GM23338 (cell line): ENCODE measurements around the gene PHAF1. TPM values are rescaled to one million over a fixed set of nuclear protein-coding genes. Genes with fewer than 3 reads are reported as not detected.

Experiments
- ATAC-seq: fragments of 200-7000 bp; cut with Tn5 transposase; 3 replicates; pipeline ENCODE4 v1.9.1; 2020
- DNase-seq: peaks from one replicate; pipeline ENCODE4 v3.0.0-alpha.2; 2015; ENCODE audit warnings: low spot score
- H2AFZ ChIP-seq: fragments of 200-600 bp; sonication (generic); 2 replicates; pipeline ENCODE4 v1.8.0; 2016; ENCODE audit warnings: antibody characterized with exemption, mild to moderate bottlenecking, moderate library complexity
- H3F3A ChIP-seq: fragments of 200-600 bp; sonication (generic); replicated peaks from 2 replicates; pipeline ENCODE4 v1.8.0; 2017; ENCODE audit warnings: antibody characterized with exemption, mixed run types, low read depth
- H3K27ac ChIP-seq: fragments of 200-600 bp; sonication (generic); 2 replicates; pipeline ENCODE4 v1.6.1; 2016; ENCODE audit warnings: low read depth
- H3K27me3 ChIP-seq: fragments of 200-600 bp; sonication (generic); 2 replicates; pipeline ENCODE4 v1.8.0; 2016; ENCODE audit warnings: mild to moderate bottlenecking, mixed run types, moderate library complexity; ENCODE audit not compliant: insufficient read depth
- H3K36me3 ChIP-seq: fragments of 200-600 bp; sonication (generic); 2 replicates; pipeline ENCODE4 v1.8.0; 2016; ENCODE audit warnings: mild to moderate bottlenecking; ENCODE audit not compliant: insufficient read depth
- H3K4me1 ChIP-seq: fragments of 200-600 bp; sonication (generic); 2 replicates; pipeline ENCODE4 v1.8.0; 2016; ENCODE audit warnings: mild to moderate bottlenecking, moderate library complexity; ENCODE audit not compliant: insufficient read depth
- H3K4me2 ChIP-seq: fragments of 200-600 bp; sonication (generic); 2 replicates; pipeline ENCODE4 v1.7.1; 2017; ENCODE audit warnings: mixed run types
- H3K4me3 ChIP-seq: fragments of 200-600 bp; sonication (generic); 2 replicates; pipeline ENCODE4 v1.6.1; 2016; ENCODE audit warnings: mixed run types
- H3K79me2 ChIP-seq: fragments of 200-600 bp; sonication (generic); replicated peaks from 2 replicates; pipeline ENCODE4 v1.8.0; 2017; ENCODE audit warnings: mild to moderate bottlenecking; ENCODE audit not compliant: insufficient read depth
- H3K9me2 ChIP-seq: fragments of 200-600 bp; sonication (generic); 2 replicates; pipeline ENCODE4 v1.8.0; 2017; ENCODE audit not compliant: insufficient read depth
- H4K20me1 ChIP-seq: fragments of 200-600 bp; sonication (generic); replicated peaks from 2 replicates; pipeline ENCODE4 v1.8.0; 2017; ENCODE audit warnings: mild to moderate bottlenecking; ENCODE audit not compliant: insufficient read depth
- H3K27ac Mint-ChIP-seq: 2 replicates; pipeline ENCODE4 v1.8.0; 2020; ENCODE audit warnings: inconsistent platforms, mild to moderate bottlenecking, moderate library complexity, mixed read lengths
- H3K27me3 Mint-ChIP-seq: 3 replicates; pipeline ENCODE4 v1.8.0; 2022; ENCODE audit warnings: low read depth, mild to moderate bottlenecking, moderate library complexity, mixed read lengths, inconsistent platforms; ENCODE audit not compliant: insufficient read depth, poor library complexity
- H3K36me3 Mint-ChIP-seq: 3 replicates; pipeline ENCODE4 v1.8.0; 2021; ENCODE audit warnings: low read depth, mild to moderate bottlenecking, inconsistent platforms, moderate library complexity, mixed read lengths
- H3K4me1 Mint-ChIP-seq: 3 replicates; pipeline ENCODE4 v1.8.0; 2020; ENCODE audit warnings: mild to moderate bottlenecking, inconsistent platforms, mixed read lengths
- H3K4me3 Mint-ChIP-seq: 3 replicates; pipeline ENCODE4 v1.8.0; 2021; ENCODE audit warnings: moderate library complexity, mild to moderate bottlenecking, inconsistent platforms, mixed read lengths
- H3K9me3 Mint-ChIP-seq: 3 replicates; pipeline ENCODE4 v1.8.0; 2020; ENCODE audit warnings: moderate library complexity, mild to moderate bottlenecking, inconsistent platforms, mixed read lengths
- CREB1 ChIP-seq: fragments of 250-450 bp; sonication (Bioruptor Pico); IDR thresholded peaks from 2 replicates; pipeline ENCODE4 v1.5.0; 2020; ENCODE audit warnings: low read depth, mild to moderate bottlenecking, moderate library complexity
- CTCF ChIP-seq, 2 experiments: fragments of 200-600 bp in 1 of 2; sonication (generic) in 1 of 2; conservative IDR thresholded peaks; 2 replicates each; pipeline versions ENCODE4 v1.5.1 to v1.6.1; 2016 to 2017; ENCODE audit warnings: antibody characterized with exemption in 2 of 2, low read depth in 2 of 2, mild to moderate bottlenecking in 2 of 2, moderate library complexity in 1 of 2
- ETS1 ChIP-seq: IDR thresholded peaks from 2 replicates; pipeline ENCODE4 v1.6.1; 2016; ENCODE audit warnings: antibody characterized with exemption
- EZH2 ChIP-seq: fragments of 200-600 bp; sonication (generic); IDR thresholded peaks from one replicate; pipeline ENCODE4 v1.8.0; 2017; ENCODE audit warnings: antibody characterized with exemption, mild to moderate bottlenecking, low read depth; ENCODE audit not compliant: unreplicated experiment
- NANOG ChIP-seq: IDR thresholded peaks from 2 replicates; pipeline ENCODE4 v1.6.1; 2016; ENCODE audit warnings: antibody characterized with exemption, borderline replicate concordance
- POLR2AphosphoS5 ChIP-seq: IDR thresholded peaks from 2 replicates; pipeline ENCODE4 v1.6.1; 2016; ENCODE audit warnings: antibody characterized with exemption, low read depth
- STAT1 ChIP-seq: IDR thresholded peaks from one replicate; pipeline ENCODE4 v1.6.1; 2016; ENCODE audit warnings: antibody characterized with exemption; ENCODE audit not compliant: unreplicated experiment
- ZNF114 ChIP-seq: fragments of 250-450 bp; sonication (Bioruptor Pico); IDR thresholded peaks from 2 replicates; pipeline ENCODE4 v1.5.0; 2020; ENCODE audit warnings: mild to moderate bottlenecking, moderate library complexity
- polyA plus RNA-seq: library from polyadenylated mRNA; unstranded; fragments of >200 nt; fragmentation: Nextera tagmentation; extraction: Ambion mirVana; gene quantifications from 2 replicates; pipeline ENCODE4 v1.2.1, GENCODE V29; 2016
- total RNA-seq: library from RNA; depleted of rRNA; stranded (reverse); fragments of >200 nt; shearing (Covaris generic); gene quantifications from 2 replicates; pipeline ENCODE4 v1.2.3, GENCODE V29; 2014
- TF ChIP-seq, protein P1 (sequence below): IDR thresholded peaks from one replicate; pipeline ENCODE4 v1.6.1; 2018; ENCODE audit warnings: antibody characterized with exemption; ENCODE audit not compliant: unreplicated experiment

The PHAF1 gene
- total and polyA plus RNA-seq, 2 experiments from 2014 or later, result 14.7 to 35.9 TPM

GRCh38 chr16:67182288-67182687 lies 72.5 kb downstream of the PHAF1 start (continued):
- TF ChIP-seq CTCF (conservative IDR thresholded peaks at IDR 0.05; ENCODE audit: low read depth in 2 of 2), result no peak
- TF ChIP-seq STAT1, result no peak
- no peak for TF ChIP-seq ZNF114 (CRISPR knock-in tag)
- no peak for TF ChIP-seq ETS1
- no peak for TF ChIP-seq NANOG
- TF ChIP-seq POLR2AphosphoS5, result no peak
- TF ChIP-seq, protein P1, sequence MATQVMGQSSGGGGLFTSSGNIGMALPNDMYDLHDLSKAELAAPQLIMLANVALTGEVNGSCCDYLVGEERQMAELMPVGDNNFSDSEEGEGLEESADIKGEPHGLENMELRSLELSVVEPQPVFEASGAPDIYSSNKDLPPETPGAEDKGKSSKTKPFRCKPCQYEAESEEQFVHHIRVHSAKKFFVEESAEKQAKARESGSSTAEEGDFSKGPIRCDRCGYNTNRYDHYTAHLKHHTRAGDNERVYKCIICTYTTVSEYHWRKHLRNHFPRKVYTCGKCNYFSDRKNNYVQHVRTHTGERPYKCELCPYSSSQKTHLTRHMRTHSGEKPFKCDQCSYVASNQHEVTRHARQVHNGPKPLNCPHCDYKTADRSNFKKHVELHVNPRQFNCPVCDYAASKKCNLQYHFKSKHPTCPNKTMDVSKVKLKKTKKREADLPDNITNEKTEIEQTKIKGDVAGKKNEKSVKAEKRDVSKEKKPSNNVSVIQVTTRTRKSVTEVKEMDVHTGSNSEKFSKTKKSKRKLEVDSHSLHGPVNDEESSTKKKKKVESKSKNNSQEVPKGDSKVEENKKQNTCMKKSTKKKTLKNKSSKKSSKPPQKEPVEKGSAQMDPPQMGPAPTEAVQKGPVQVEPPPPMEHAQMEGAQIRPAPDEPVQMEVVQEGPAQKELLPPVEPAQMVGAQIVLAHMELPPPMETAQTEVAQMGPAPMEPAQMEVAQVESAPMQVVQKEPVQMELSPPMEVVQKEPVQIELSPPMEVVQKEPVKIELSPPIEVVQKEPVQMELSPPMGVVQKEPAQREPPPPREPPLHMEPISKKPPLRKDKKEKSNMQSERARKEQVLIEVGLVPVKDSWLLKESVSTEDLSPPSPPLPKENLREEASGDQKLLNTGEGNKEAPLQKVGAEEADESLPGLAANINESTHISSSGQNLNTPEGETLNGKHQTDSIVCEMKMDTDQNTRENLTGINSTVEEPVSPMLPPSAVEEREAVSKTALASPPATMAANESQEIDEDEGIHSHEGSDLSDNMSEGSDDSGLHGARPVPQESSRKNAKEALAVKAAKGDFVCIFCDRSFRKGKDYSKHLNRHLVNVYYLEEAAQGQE, result no peak

- Histone ChIP-seq H3K36me3 (no peaks in the 10 kb centered on the region), H3K4me2 (peak overlapping the region; percentile 82), H3K27me3 (peaks cover 28% of the 10 kb centered on the region), H3K4me1 (peaks cover 18% of the 10 kb centered on the region), H3F3A (peaks cover 3% of the 10 kb centered on the region; the same call in 1 of the 2 replicates), H3K9me2 (no peaks in the 10 kb centered on the region), H3K27ac (no peak overlapping the region), H3K4me3 (peak overlapping the region; percentile 63), H3K79me2 (peaks cover 10% of the 10 kb centered on the region), H4K20me1 (no peaks in the 10 kb centered on the region), H2AFZ (peak overlapping the region; percentile 15)
- Mint-ChIP-seq H3K27ac (no peak overlapping the region), H3K9me3 (no peaks in the 10 kb centered on the region; the same call in 2 of the 3 replicates), H3K4me1 (peaks cover 19% of the 10 kb centered on the region), H3K36me3 (no peaks in the 10 kb centered on the region; the same call in 2 of the 3 replicates), H3K4me3 (no peak overlapping the region), H3K27me3 (peaks cover 38% of the 10 kb centered on the region)
- DNase-seq (no peak), ATAC-seq (no peak)
- TF ChIP-seq CREB1 (CRISPR knock-in tag), result no peak
- no peak for TF ChIP-seq ZNF114 (CRISPR knock-in tag)
- TF ChIP-seq EZH2, result no peak
- no peak for TF ChIP-seq POLR2AphosphoS5
- TF ChIP-seq CTCF (conservative IDR thresholded peaks at IDR 0.05; ENCODE audit: low read depth in 2 of 2), result no peak
- TF ChIP-seq STAT1, result no peak
- no peak for TF ChIP-seq ETS1
- TF ChIP-seq, protein P1, result no peak
Observed at GRCh38 chr16:67183284-67183626, 73.5 kb downstream of the PHAF1 start.
